GM21786 (cell line): Measurements from ENCODE around the gene C17orf113.
A peak's percentile ranks its signal among the peaks of the same experiment; 100 is the strongest.
"Not testable (repeated sequence)": the region's sequence is repeated elsewhere in the genome, so short reads cannot be mapped to it uniquely, and the experiment has no call there.

Experiments
- ATAC-seq: cut with Tn5 transposase; IDR thresholded peaks from one replicate; pipeline ENCODE4 v1.9.1; 2021; ENCODE audit not compliant: unreplicated experiment

C17orf113 gene

DNA sequence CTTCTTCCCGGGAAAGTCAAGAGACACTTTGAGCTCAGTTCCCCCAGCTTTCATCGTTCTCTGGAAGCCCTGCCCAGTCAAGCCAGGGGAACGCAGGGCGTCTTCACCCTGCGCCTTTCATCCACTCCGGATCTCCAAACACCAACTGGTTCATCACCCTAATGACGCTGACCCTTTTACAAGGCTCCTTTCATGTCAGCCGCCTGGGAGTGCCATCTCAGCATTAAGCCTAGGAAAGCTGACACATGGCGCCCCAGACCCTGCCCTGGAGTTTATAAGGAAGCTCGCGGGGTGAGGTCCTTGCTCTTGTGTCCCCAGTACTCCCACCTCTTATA is 32.6 kb downstream of the C17orf113 start:
- no peak for ATAC-seq

DNA sequence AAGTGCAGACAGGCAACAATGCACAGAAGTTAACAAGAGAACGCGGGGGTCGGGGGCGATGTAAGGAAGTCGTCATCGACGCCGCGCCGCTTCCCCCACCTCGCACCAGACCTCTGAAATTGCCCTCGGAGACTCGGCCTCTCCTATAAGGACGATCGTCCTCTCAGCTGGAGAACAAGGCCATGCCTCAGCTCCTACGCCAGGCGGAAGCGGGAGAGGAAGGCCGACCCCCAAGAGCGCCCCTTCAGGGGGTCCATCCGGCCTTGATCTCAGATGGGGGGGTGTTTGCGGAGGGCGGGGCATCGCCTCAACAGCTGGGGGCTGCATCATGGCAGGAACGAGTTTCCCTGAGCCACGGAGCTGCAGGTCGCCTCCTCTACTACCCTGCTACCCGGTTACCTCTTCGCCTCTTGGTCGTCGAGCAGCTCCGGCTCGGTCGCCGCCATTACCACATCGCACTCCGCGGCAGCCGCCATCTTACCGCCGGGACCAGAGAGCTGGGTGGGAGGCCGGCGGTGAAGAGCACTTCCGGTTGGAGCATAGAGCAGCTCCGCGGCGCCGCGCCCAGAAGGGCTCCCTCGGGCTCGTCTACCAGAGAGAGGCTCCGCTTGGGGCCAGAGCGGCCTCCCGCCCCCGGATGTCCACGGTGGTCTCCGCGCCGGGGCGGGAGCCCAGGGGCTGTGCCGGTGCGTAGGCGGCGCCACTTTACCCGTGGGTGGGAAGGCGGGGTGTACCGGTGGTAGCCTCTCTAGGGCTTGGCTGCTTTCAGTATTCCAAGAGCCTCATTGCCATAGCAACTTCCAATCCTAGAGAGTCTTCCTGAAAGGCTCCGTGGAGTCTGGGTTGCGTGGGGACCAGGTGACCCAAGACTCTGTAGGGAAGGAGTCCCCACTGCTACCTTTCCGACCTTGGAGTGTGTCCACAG is 33.2 kb downstream of the C17orf113 start, which contains the start of gene DNAJC7:
DNAJC7 (minus strand) TSS at position 499 of the 925 bp plus-strand sequence; CDS start at position 476, 23 bp downstream.
- peak; percentile 82 for ATAC-seq

DNA sequence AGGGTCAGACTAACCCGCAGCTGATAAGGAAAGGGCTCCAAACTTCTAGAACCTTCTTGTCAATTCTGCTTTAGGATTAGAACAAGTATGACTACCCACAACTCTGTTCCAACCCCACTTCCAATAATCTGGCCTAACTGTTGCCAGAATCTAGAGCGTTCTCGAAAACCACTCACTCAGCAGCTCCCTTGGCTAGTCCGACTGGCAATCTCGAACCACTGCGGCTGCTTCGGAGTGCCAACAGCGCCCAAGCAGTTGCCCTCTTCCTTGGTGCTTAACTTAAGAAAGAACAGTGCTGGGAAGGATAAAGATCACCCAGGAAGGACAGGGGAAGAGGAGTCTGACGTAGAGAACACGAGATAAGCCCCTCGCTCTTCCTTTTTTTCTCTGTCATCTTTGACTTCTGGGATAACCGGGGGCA is 34.0 kb downstream of the C17orf113 start:
- no peak for ATAC-seq

GRCh38 chr17:42013740-42014139 is 36.7 kb downstream of the C17orf113 start:
- not testable (repeated sequence) for ATAC-seq

DNA sequence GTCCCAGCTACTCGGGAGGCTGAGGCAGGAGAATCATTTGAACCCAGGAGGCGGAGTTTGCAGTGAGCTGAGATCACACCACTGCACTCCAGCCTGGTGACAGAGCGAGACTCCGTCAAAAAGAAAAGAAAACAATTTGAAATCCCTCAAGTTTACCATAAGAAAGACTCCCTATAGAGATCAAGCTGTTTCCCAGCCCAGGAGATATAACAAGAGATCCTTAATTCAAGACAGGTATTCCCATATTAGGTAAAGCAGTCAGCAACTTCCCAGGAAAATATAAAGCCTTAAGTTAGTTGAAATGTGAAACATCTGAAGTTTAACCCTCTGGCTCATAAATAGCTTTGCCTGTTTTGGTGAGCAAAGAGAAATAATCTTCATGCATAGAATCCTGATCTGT is 38.0 kb downstream of the C17orf113 start:
- ATAC-seq = not testable (repeated sequence)

GRCh38 chr17:42010898-42011516 is 39.4 kb downstream of the C17orf113 start:
- ATAC-seq = no peak

DNA sequence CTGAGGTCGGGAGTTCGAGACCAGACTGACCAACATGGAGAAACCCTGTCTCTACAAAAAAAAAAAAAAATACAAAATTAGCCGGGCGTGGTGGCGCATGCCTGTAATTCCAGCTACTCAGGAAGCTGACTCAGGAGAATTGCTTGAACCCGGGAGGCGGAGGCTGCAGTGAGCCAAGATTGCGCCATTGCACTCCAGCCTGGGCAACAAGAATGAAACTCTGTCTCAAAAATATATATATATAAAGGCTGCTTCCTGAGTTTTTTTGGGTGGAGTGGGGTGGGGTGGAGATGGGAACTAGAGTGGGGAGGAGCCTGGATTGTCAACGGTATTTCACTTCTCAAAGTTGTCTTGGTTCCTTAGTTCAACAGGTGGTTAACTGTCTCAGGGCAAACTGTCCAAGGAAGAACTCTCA is 40.1 kb downstream of the C17orf113 start:
- not testable (repeated sequence) for ATAC-seq

DNA sequence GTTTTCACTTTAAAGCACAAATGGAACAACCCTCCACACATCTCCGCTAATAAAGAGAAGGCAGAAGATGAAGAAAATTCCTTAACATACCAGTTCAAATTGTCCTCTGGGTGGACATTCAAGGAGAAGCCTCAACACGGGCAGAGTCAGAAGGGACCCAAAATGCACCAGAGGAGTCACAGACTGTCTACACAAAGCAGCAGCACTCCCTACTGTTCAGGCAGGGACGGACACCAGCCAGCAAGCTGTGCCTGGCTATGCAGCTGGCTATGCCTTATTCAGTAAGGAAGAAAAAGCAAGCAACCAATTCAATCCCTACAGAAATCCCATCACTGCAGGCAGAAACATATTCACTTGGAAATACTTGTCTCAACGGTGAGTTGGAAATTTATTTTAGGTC is 41.2 kb downstream of the C17orf113 start:
- ATAC-seq = no peak

GRCh38 chr17:42005166-42005565 is 45.2 kb downstream of the C17orf113 start:
- ATAC-seq = no peak

DNA sequence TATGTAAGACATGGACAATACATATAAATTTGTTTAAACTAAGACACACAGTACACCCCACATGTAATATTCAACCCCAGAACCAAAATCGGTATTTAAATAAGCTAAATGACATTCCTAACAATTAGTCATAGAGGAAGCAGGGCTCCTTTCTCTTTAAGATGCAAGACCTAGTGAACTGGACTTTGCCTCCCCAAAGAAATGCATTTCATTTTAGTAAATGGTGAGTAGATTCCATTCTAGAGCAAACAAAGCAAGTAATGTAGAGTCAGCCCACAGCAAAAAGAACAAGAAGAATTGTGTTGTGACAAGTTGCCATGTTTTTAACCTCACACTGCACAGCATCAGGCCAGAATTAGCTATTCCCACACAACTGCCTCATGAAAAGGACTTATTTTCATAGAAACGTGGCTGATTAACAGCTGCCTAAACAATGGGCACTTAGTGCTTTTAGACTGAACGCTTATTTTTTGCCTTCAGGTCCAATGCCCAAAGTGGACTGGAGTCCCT is 47.6 kb downstream of the C17orf113 start:
- no peak for ATAC-seq

DNA sequence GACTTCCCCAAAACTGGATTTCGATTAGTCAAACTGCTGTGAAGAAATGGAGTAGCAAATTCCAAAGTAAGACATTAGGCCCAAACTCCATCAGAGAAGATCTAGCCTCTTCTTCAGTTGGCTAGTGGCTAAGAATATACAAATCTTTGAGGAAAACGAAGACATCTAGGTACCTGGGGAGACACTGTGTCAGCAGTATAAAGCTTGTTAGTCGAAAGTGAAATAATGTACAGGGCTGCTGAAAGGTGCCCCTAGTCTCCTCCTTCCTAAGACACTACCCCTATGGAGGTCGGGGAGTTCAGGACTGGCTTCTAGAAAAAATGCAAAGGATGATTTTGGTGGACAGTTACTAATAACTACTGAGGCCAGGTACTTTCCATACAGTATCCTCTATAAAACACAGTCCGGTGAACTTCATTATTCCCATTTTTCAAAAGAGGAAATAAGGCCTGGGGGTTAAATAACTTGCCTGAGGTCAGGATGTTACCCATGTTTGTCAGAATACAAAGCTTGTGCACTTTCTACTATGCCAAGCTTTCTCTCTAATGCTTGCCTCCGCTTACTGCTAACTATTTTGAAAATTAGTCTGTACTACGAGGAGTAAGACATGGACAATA is 48.1 kb downstream of the C17orf113 start:
- ATAC-seq = no peak

- no peak for ATAC-seq
Measured at GRCh38 chr17:42001729-42002128, 48.7 kb downstream of the C17orf113 start.

GRCh38 chr17:42000413-42001133 is 49.8 kb downstream of the C17orf113 start:
- no peak for ATAC-seq

DNA sequence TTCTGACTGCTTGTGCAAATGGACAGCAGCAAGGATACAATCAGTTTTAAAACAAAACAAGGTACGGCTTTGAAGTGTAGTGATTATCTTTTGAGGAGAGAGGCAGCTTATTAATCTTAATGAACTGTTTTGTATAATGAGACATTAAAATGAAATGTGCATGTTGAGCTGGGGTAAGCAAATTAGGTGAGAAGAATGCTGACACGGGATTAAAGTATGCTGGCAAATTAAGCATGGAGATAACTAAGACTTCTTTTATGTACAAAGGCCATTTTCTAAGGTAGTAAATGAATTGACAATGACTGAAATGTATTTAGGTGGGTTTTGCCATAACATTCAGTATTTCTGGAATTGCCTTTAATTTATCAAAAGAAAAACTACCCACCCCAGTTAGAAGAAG is 51.9 kb downstream of the C17orf113 start:
- no peak for ATAC-seq

DNA sequence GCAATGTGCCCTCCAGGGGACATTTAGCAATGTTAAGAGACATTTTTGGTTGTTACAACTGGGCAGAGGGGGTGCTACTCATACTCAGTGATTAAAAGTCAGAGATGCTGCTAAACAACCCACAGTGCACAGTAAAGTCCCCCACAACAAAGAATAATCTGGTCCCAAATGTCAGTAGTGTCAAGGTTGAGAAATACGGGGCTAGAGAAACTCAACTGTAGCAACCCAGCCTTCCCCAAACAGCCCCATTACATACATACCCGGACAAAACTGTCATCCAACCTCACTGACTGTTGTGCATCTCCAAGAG is 53.6 kb downstream of the C17orf113 start:
- no peak for ATAC-seq

DNA sequence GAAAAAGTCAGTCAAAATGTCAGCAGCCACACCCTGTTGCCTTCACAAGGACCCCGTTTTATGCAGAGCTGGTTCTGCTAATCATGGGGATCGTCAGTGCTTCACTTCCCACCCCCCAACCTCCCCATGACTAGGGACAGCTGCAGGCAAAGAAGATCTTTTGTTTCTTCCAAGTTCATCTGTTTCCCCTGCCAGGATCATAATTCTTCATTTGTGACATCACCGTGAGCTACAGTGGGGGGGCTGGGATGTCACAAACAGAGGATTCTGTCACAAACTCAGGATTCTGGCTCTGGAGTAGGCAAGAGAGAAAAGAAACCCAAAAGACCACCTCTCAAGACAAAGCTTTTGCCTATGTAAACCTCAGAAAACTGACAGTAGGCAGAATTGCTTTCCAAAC is 57.8 kb downstream of the C17orf113 start:
- no peak for ATAC-seq

DNA sequence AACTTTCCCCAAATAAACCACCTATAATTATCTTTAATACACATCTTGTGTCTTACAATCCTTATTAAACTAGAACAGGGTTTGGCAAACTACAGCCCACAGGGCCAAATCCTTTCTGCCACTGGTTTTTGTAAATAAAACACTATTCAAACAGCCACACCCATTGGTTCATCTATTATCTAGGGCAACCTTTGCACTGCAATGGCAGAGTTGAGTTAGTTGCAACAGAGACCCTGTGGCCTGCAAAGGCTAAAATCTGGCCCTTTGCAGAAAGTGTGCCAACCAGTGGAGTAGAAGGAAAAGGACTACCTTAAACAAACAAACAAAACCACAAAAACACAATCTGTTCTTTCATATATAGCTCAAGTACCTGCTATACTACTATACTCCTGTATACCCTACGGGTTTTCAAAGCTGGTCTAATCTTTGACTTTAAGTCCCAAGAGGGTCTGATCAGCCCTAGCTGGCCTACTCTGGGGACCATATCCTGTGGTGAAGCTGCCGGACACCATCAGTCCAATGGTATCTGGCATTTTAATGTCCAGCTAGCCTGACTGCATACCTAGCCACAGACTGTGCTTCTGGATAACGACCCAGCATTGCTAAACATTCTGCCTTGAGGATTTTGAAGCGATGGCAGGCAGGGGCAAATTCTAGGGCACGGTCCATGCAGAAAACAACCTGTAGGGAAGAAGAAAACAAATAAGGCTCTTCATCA is 60.5 kb downstream of the C17orf113 start:
- no peak for ATAC-seq

DNA sequence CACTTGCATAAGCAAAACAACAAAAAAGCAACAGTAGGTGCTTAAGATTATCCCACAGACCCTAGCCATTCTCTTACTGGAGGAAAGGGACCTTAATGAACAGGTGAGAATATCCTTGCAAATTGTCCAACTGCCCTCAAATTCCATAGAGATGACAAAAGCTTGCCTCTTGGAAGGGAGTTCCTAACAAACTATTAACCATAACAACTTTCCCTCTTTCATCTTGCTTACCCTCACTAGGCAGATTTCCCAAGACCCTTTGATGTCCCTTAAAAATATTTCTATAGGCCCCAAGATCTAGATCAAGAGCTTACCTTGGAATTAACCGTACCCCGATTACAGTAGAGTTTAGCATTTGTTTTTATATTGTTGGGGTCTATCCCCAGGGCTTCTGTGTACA is 62.0 kb downstream of the C17orf113 start:
- no peak for ATAC-seq
